Fibroblast of lung (primary cell): ENCODE results near the gene GRK7. TPM values are rescaled to one million over a fixed set of nuclear protein-coding genes. Genes with fewer than 3 reads are reported as not detected.

ENCODE experiments used
- DNase-seq, 2 donors: peaks; one replicate each; pipeline versions ENCODE4 v3.0.0 to v3.0.0-alpha.2; 2010; ENCODE audit warnings: low read depth in 2 of 2
- H2AFZ ChIP-seq: 2 replicates; pipeline ENCODE4 v1.5.1; 2012; ENCODE audit warnings: low read length, control low read depth, inconsistent platforms
- H3K27ac ChIP-seq: 2 replicates; pipeline ENCODE4 v1.5.1; 2011; ENCODE audit warnings: low read length, control low read depth; ENCODE audit not compliant: insufficient read depth
- H3K27me3 ChIP-seq: 2 replicates; pipeline ENCODE4 v1.5.1; 2011; ENCODE audit warnings: mild to moderate bottlenecking, low read length; ENCODE audit not compliant: control insufficient read depth, insufficient read depth
- H3K36me3 ChIP-seq: 2 replicates; pipeline ENCODE4 v1.5.1; 2011; ENCODE audit warnings: low read length; ENCODE audit not compliant: control insufficient read depth, insufficient read depth
- H3K4me1 ChIP-seq: 2 replicates; pipeline ENCODE4 v1.5.1; 2011; ENCODE audit warnings: low read length; ENCODE audit not compliant: control insufficient read depth, insufficient read depth; ENCODE audit errors: extremely low read depth
- H3K4me2 ChIP-seq: 2 replicates; pipeline ENCODE4 v1.5.1; 2011; ENCODE audit warnings: low read length, control low read depth; ENCODE audit not compliant: insufficient read depth; ENCODE audit errors: extremely low read depth
- H3K4me3 ChIP-seq, 4 experiments: fragments of 200-600 bp in 1 of 4; sonication (generic) in 1 of 4; replicated peaks in 1 of 4; 2 replicates each; pipeline ENCODE4 v1.5.1; 2011 to 2016; ENCODE audit warnings: low read length in 4 of 4, low read depth in 3 of 4, mild to moderate bottlenecking in 3 of 4, control low read depth in 2 of 4, inconsistent platforms in 1 of 4, mixed read lengths in 1 of 4; ENCODE audit not compliant: insufficient read depth in 1 of 4; ENCODE audit errors: control extremely low read depth in 1 of 4
- H3K79me2 ChIP-seq: 2 replicates; pipeline ENCODE4 v1.5.1; 2012; ENCODE audit warnings: mild to moderate bottlenecking, low read length, inconsistent platforms; ENCODE audit not compliant: control insufficient read depth, insufficient read depth
- H3K9ac ChIP-seq: 2 replicates; pipeline ENCODE4 v1.5.1; 2011; ENCODE audit warnings: mild to moderate bottlenecking, low read length, control low read depth; ENCODE audit not compliant: insufficient read depth
- H3K9me3 ChIP-seq: 2 replicates; pipeline ENCODE4 v1.5.1; 2012; ENCODE audit warnings: low read depth, low read length; ENCODE audit not compliant: control insufficient read depth, insufficient read depth
- H4K20me1 ChIP-seq: 2 replicates; pipeline ENCODE4 v1.5.1; 2011; ENCODE audit warnings: low read length; ENCODE audit not compliant: control insufficient read depth, insufficient read depth; ENCODE audit errors: extremely low read depth
- CTCF ChIP-seq, 2 donors: IDR thresholded peaks in 1 of 2; conservative IDR thresholded peaks in 1 of 2; 1 replicate in 1 of 2; 2 replicates in 1 of 2; pipeline ENCODE4 v1.5.1; 2011 to 2012; ENCODE audit warnings: low read length in 2 of 2, control low read depth in 1 of 2, inconsistent platforms in 1 of 2, low read depth in 1 of 2, mild to moderate bottlenecking in 1 of 2
- EZH2 ChIP-seq: IDR thresholded peaks from 2 replicates; pipeline ENCODE4 v1.5.1; 2012; ENCODE audit warnings: low read length, control low read depth, mild to moderate bottlenecking; ENCODE audit errors: missing control alignments
- polyA plus RNA-seq, 2 donors: library from polyadenylated mRNA; depleted of rRNA in 1 of 2; stranded (reverse) in 1 of 2; unstranded in 1 of 2; fragments of >200 nt; gene quantifications; 2 replicates each; pipeline ENCODE4 v1.2.1, GENCODE V29; 2011 to 2012; ENCODE audit warnings: missing spikeins in 1 of 2
- total RNA-seq: library from RNA; depleted of rRNA; stranded (reverse); fragments of >200 nt; gene quantifications from 2 replicates; pipeline ENCODE4 v1.2.1, GENCODE V29; 2014

GRK7 gene
- total and polyA plus RNA-seq, 2 donors (not counting 1 experiment from before 2014, with no cell fraction given): under 0.01 TPM; not detected in 1

- no peaks in the 10 kb centered on the region for H3K27me3 ChIP-seq
- no peaks in the 10 kb centered on the region for H4K20me1 ChIP-seq
- H3K4me2 ChIP-seq: no peak overlapping the region
- no peaks in the 10 kb centered on the region for H3K79me2 ChIP-seq
- no peaks in the 10 kb centered on the region for H3K4me1 ChIP-seq
- no peaks in the 10 kb centered on the region for H3K36me3 ChIP-seq
- no peak overlapping the region for H3K27ac ChIP-seq
- TF ChIP-seq EZH2: no peak
- no peak for TF ChIP-seq CTCF (conservative IDR thresholded peaks at IDR 0.05 in 1 of 2, IDR thresholded peaks at IDR 0.05 in 1 of 2; ENCODE audit: low read depth in 1 of 2, low read length in 2 of 2)
- H3K4me3 ChIP-seq: no peak overlapping the region
- no peak overlapping the region for H2AFZ ChIP-seq
- no peak for DNase-seq
- H3K9ac ChIP-seq: no peak overlapping the region
- H3K9me3 ChIP-seq: no peaks in the 10 kb centered on the region
Measured at GRCh38 chr3:141783632-141784031, 20.4 kb downstream of the GRK7 start.

GRCh38 chr3:141784096-141784495 is 20.9 kb downstream of the GRK7 start:
- no peaks in the 10 kb centered on the region for H4K20me1 ChIP-seq
- H3K79me2 ChIP-seq: no peaks in the 10 kb centered on the region
- H3K9ac ChIP-seq: no peak overlapping the region
- no peak overlapping the region for H3K4me3 ChIP-seq
- no peaks in the 10 kb centered on the region for H3K36me3 ChIP-seq
- H3K27me3 ChIP-seq: no peaks in the 10 kb centered on the region
- H3K4me2 ChIP-seq: no peak overlapping the region
- TF ChIP-seq CTCF (conservative IDR thresholded peaks at IDR 0.05 in 1 of 2, IDR thresholded peaks at IDR 0.05 in 1 of 2; ENCODE audit: low read depth in 1 of 2, low read length in 2 of 2): no peak
- no peak for TF ChIP-seq EZH2
- H3K9me3 ChIP-seq: no peaks in the 10 kb centered on the region
- H2AFZ ChIP-seq: no peak overlapping the region
- DNase-seq: no peak
- no peaks in the 10 kb centered on the region for H3K4me1 ChIP-seq
- H3K27ac ChIP-seq: no peak overlapping the region

GRCh38 chr3:141784531-141784930 is 21.3 kb downstream of the GRK7 start:
- Histone ChIP-seq H2AFZ (no peak overlapping the region), H4K20me1 (no peaks in the 10 kb centered on the region), H3K9ac (no peak overlapping the region), H3K27me3 (no peaks in the 10 kb centered on the region), H3K27ac (no peak overlapping the region), H3K4me1 (no peaks in the 10 kb centered on the region), H3K4me2 (no peak overlapping the region), H3K4me3 (no peak overlapping the region), H3K36me3 (no peaks in the 10 kb centered on the region), H3K79me2 (no peaks in the 10 kb centered on the region), H3K9me3 (no peaks in the 10 kb centered on the region)
- TF ChIP-seq CTCF (conservative IDR thresholded peaks at IDR 0.05 in 1 of 2, IDR thresholded peaks at IDR 0.05 in 1 of 2; ENCODE audit: low read depth in 1 of 2, low read length in 2 of 2): no peak
- TF ChIP-seq EZH2: no peak
- DNase-seq: no peak
